SK-N-DZ (cell line): ENCODE measurements around the gene CEP70.

ENCODE experiments used
- DNase-seq: peaks from one replicate; pipeline ENCODE4 v3.0.0-alpha.2; 2015; ENCODE audit warnings: low spot score

CEP70 gene

GRCh38 chr3:138451595-138452162 is 142.4 kb downstream of the CEP70 start:
- DNase-seq: no peak

GRCh38 chr3:138450704-138451424 is 143.2 kb downstream of the CEP70 start:
- no peak for DNase-seq

DNA sequence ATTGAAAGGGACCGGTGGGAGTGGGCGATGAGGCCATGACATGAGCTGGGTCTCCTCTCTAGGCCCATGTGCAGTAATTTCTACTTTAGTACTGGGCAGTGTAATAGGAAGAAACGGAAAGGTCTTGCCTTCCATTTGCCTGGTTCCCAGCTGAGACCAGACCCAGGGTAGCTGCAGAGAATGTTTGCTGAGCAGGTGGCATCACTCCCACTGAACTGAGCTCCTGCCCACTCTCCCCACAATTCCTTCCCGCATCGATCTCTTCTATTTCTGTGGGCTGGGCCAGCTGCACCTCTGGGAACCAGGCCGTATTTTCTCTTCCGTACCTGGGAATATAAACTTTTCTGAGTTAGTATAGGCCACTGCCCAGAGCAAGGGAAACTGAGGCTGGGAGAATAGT is 143.9 kb downstream of the CEP70 start:
- no peak for DNase-seq

GRCh38 chr3:138449490-138449889 is 144.6 kb downstream of the CEP70 start:
- no peak for DNase-seq

DNA sequence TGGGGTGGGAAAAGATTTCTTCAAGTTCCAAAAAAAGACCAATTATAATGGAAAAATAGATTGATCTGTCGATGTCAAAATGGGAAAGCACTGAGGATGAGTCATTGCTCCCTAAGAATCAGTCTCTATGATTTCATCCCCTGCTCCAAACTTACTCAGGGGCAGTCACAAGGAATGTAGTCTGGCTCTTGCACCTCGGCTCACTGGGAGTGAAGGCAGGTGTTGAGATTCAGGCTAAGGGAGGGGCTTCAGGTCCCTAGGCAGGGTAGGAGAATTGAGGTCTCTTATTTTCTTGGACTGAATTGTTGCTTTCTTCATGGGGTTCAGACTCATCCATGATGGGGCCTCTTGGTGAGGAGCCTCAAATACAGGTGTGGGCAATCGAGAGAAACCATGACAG is 145.4 kb downstream of the CEP70 start:
- no peak for DNase-seq

GRCh38 chr3:138445654-138446053 is 148.4 kb downstream of the CEP70 start:
- no peak for DNase-seq

GRCh38 chr3:138445236-138445635 is 148.8 kb downstream of the CEP70 start:
- no peak for DNase-seq
